HPDE6-E6E7 (cell line): Measurements from ENCODE around the gene LAMA3.

Experiments
- DNase-seq: peaks from one replicate; pipeline ENCODE4 v3.0.0; 2011; ENCODE audit warnings: missing footprints; ENCODE audit errors: extremely low spot score

The LAMA3 gene

GRCh38 chr18:23998018-23998417 lies 308.8 kb downstream of the LAMA3 start:
- DNase-seq = no peak

- peak; percentile 79 for DNase-seq
Measured at GRCh38 chr18:23998820-23999219, 309.6 kb downstream of the LAMA3 start.

- DNase-seq = no peak
Measured at GRCh38 chr18:24000613-24001490, 311.6 kb downstream of the LAMA3 start.

GRCh38 chr18:24002479-24002878 lies 313.2 kb downstream of the LAMA3 start:
- no peak for DNase-seq

GRCh38 chr18:24003288-24003687 lies 314.0 kb downstream of the LAMA3 start:
- no peak for DNase-seq

- no peak for DNase-seq
Measured at GRCh38 chr18:24003903-24004640, 314.8 kb downstream of the LAMA3 start.
